ENCODE data around the gene PHTF2. TPM values are rescaled to one million over a fixed set of nuclear protein-coding genes. Genes with fewer than 3 reads are reported as not detected.
"Not testable (repeated sequence)": the region's sequence is repeated elsewhere in the genome, so short reads cannot be mapped to it uniquely, and the experiment has no call there.

PHTF2 gene
- total RNA-seq, 2 experiments from 2014 or later, result 34.9 to 39.1 TPM

DNA sequence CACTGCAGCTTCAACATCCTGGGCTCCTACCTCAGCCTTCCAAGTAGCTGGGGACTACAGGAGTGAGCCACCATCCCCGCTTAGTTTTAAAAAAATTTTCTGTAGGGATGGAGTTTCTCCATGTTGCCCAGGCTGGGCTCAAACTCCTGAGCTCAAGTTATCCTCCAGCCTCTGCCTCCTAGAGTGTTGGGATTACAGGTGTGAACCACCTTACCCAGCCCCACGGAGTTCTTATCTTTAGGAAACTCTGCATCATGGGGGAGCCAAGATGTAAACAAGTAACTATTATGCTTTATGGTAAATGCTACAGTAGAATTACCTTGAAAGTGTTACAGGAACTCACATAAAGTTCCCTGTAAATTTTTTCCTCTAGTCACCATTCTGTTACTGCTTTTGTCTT is 65.3 kb downstream of the PHTF2 start:
- POLR2A ChIA-PET, result no interaction called here
- no peak overlapping the region for H3K27ac Mint-ChIP-seq
- peaks cover 9% of the 10 kb centered on the region for H3K36me3 Mint-ChIP-seq (ENCODE audit: low read depth)

DNA sequence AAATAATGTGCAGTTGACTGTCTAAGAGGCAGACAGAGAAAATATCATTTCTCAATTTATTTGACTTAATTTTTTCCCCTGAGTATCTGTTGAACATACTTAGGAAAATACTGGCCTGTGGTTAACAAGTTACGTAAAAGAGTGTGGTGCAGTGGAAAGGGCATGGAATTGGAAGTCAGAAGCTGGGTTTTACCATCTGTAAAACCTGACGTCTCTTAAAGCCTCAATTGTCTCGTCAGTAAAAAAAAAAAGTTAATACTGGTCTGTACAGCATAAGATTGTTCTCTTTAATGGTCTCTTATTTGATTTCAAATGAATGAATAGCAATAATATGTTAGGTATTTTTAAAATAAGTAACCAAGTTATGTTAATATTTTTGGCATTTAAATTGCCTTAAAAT is 67.8 kb downstream of the PHTF2 start:
- no peaks in the 10 kb centered on the region for H3K4me1 Mint-ChIP-seq (ENCODE audit: low read depth)
- H3K4me3 Mint-ChIP-seq, result no peak overlapping the region
- DNase-seq, result no peak
- ATAC-seq, result no peak
- ChIA-PET POLR2A (interaction anchor here (0.6 kb wide), 1 partner anchor 98 kb away, joined by 9 read pairs; no protein-coding TSS in a partner anchor), CTCF (no interaction called here)
- H3K27ac Mint-ChIP-seq, result no peak overlapping the region
- H3K9me3 Mint-ChIP-seq (ENCODE audit: insufficient read depth), result no peaks in the 10 kb centered on the region
- H3K36me3 Mint-ChIP-seq (ENCODE audit: low read depth), result peaks cover 20% of the 10 kb centered on the region
- no peaks in the 10 kb centered on the region for H3K27me3 Mint-ChIP-seq (ENCODE audit: low read depth)

More for the DNA sequence above, 65.3 kb downstream of the PHTF2 start:
- Mint-ChIP-seq H3K9me3 (ENCODE audit: insufficient read depth) (no peaks in the 10 kb centered on the region), H3K4me1 (ENCODE audit: low read depth) (peaks cover 4% of the 10 kb centered on the region), H3K27me3 (ENCODE audit: low read depth) (no peaks in the 10 kb centered on the region), H3K4me3 (no peak overlapping the region)
- ATAC-seq (no peak), DNase-seq (no peak)
- CTCF ChIA-PET, result no interaction called here

DNA sequence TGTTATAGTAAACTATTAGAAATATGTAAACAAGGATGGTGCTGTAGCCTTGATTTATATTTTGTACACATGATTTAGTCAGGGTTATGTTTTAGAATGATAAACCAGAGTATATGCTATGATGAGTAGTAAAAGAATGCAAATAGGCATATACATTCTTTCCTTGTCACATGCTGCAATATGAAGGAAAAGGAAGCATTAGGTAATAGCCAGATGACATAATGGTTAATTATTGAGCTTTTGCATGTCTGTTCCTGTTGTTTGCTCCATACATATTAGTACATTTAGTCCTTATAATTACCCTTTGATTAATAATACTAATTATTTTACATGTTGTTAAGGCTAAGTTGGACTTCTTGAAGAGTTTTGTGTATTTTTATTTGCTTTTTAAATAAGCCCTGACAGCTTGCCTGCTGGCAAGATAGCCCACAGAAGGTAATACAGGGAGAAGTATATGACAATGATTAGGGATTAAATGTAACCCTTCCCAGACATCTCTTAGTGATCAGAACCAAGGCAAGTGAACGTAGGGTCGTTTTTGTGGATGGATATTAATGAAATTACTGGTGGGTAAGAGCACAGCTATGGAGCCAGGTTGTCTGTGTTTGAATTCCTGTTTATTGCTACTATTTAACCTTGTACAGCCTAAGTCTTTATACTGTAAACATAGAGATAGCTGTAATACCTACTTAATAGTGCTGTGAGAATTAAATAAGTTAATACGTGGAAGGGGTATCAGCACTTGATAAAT is 68.4 kb downstream of the PHTF2 start:
- Mint-ChIP-seq H3K36me3 (ENCODE audit: low read depth) (peaks cover 22% of the 10 kb centered on the region), H3K27me3 (ENCODE audit: low read depth) (no peaks in the 10 kb centered on the region), H3K9me3 (ENCODE audit: insufficient read depth) (no peaks in the 10 kb centered on the region), H3K4me1 (ENCODE audit: low read depth) (no peaks in the 10 kb centered on the region), H3K27ac (no peak overlapping the region), H3K4me3 (no peak overlapping the region)
- ATAC-seq (no peak), DNase-seq (no peak)
- CTCF ChIA-PET, result no interaction called here
- POLR2A ChIA-PET, result interaction anchor here (0.6 kb wide), 1 partner anchor 98 kb away, joined by 9 read pairs; no protein-coding TSS in a partner anchor

- Mint-ChIP-seq H3K9me3 (ENCODE audit: insufficient read depth) (no peaks in the 10 kb centered on the region), H3K27me3 (ENCODE audit: low read depth) (no peaks in the 10 kb centered on the region), H3K36me3 (ENCODE audit: low read depth) (peaks cover 23% of the 10 kb centered on the region), H3K4me3 (no peak overlapping the region), H3K27ac (no peak overlapping the region), H3K4me1 (ENCODE audit: low read depth) (no peaks in the 10 kb centered on the region)
- ChIA-PET POLR2A (no interaction called here), CTCF (no interaction called here)
- DNase-seq, result no peak
- ATAC-seq, result no peak
These were observed 68.9 kb downstream of the PHTF2 start for GRCh38 chr7:77867537-77867865.

GRCh38 chr7:77872256-77872655 is 73.7 kb downstream of the PHTF2 start:
- DNase-seq; H3K9me3 Mint-ChIP-seq (ENCODE audit: insufficient read depth); CTCF ChIA-PET; H3K4me1 Mint-ChIP-seq (ENCODE audit: low read depth); H3K27ac Mint-ChIP-seq; H3K27me3 Mint-ChIP-seq (ENCODE audit: low read depth); H3K4me3 Mint-ChIP-seq; ATAC-seq; POLR2A ChIA-PET: not testable (repeated sequence)
- peaks cover 23% of the 10 kb centered on the region for H3K36me3 Mint-ChIP-seq (ENCODE audit: low read depth)

GRCh38 chr7:77873416-77874327 is 75.1 kb downstream of the PHTF2 start:
- POLR2A ChIA-PET; H3K4me3 Mint-ChIP-seq; H3K4me1 Mint-ChIP-seq (ENCODE audit: low read depth); H3K9me3 Mint-ChIP-seq (ENCODE audit: insufficient read depth); DNase-seq; H3K27me3 Mint-ChIP-seq (ENCODE audit: low read depth); H3K27ac Mint-ChIP-seq; ATAC-seq: not testable (repeated sequence)
- peaks cover 25% of the 10 kb centered on the region for H3K36me3 Mint-ChIP-seq (ENCODE audit: low read depth)
- CTCF ChIA-PET, result interaction anchor here (1.0 kb wide), 1 partner anchor 222 kb away, joined by 3 read pairs; no protein-coding TSS in a partner anchor

- no peaks in the 10 kb centered on the region for H3K4me1 Mint-ChIP-seq (ENCODE audit: low read depth)
- ATAC-seq (no peak), DNase-seq (no peak)
- no peaks in the 10 kb centered on the region for H3K9me3 Mint-ChIP-seq (ENCODE audit: insufficient read depth)
- no peak overlapping the region for H3K4me3 Mint-ChIP-seq
- peaks cover 16% of the 10 kb centered on the region for H3K36me3 Mint-ChIP-seq (ENCODE audit: low read depth)
- H3K27me3 Mint-ChIP-seq (ENCODE audit: low read depth), result no peaks in the 10 kb centered on the region
- POLR2A ChIA-PET, result no interaction called here
- CTCF ChIA-PET, result no interaction called here
- no peak overlapping the region for H3K27ac Mint-ChIP-seq
These were observed 79.2 kb downstream of the PHTF2 start for GRCh38 chr7:77877791-77878190.

- H3K36me3 Mint-ChIP-seq (ENCODE audit: low read depth), result peaks cover 16% of the 10 kb centered on the region
- ATAC-seq, result no peak
These were observed 79.9 kb downstream of the PHTF2 start for GRCh38 chr7:77878500-77878899.

GRCh38 chr7:77879272-77879671 is 80.7 kb downstream of the PHTF2 start:
- ATAC-seq, result no peak
- no peaks in the 10 kb centered on the region for H3K9me3 Mint-ChIP-seq (ENCODE audit: insufficient read depth)
- no peaks in the 10 kb centered on the region for H3K4me1 Mint-ChIP-seq (ENCODE audit: low read depth)
- no peak overlapping the region for H3K4me3 Mint-ChIP-seq
- no peaks in the 10 kb centered on the region for H3K27me3 Mint-ChIP-seq (ENCODE audit: low read depth)
- DNase-seq, result no peak
- POLR2A ChIA-PET, result no interaction called here
- CTCF ChIA-PET, result no interaction called here
- H3K27ac Mint-ChIP-seq, result no peak overlapping the region
- peaks cover 16% of the 10 kb centered on the region for H3K36me3 Mint-ChIP-seq (ENCODE audit: low read depth)

More at GRCh38 chr7:77878500-77878899, 79.9 kb downstream of the PHTF2 start:
- DNase-seq, result no peak
- no peak overlapping the region for H3K4me3 Mint-ChIP-seq
- H3K27me3 Mint-ChIP-seq (ENCODE audit: low read depth), result no peaks in the 10 kb centered on the region
- POLR2A ChIA-PET, result no interaction called here
- H3K9me3 Mint-ChIP-seq (ENCODE audit: insufficient read depth), result no peaks in the 10 kb centered on the region
- H3K4me1 Mint-ChIP-seq (ENCODE audit: low read depth), result no peaks in the 10 kb centered on the region
- H3K27ac Mint-ChIP-seq, result no peak overlapping the region
- CTCF ChIA-PET, result no interaction called here

DNA sequence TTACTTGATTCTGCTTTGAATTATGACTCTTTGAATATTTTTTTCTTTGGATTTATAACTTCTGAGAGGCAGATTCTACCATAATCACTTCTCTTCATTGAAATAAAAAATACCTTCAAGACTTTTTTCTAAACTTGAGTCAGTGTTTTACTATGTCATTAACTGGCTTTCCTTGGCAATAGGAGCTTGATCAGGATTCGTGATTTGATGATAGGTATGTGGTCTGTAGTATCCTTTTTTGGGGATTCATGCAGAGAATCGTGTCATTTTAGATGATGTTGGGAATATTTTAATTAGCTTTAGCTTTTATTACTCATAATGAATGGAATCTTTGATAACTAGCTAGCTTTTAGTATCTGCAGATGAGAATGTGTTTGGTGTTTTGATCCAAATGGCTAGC is 83.3 kb downstream of the PHTF2 start:
- Mint-ChIP-seq H3K9me3 (ENCODE audit: insufficient read depth) (no peaks in the 10 kb centered on the region), H3K27me3 (ENCODE audit: low read depth) (no peaks in the 10 kb centered on the region), H3K27ac (no peak overlapping the region), H3K4me3 (no peak overlapping the region), H3K4me1 (ENCODE audit: low read depth) (no peaks in the 10 kb centered on the region), H3K36me3 (ENCODE audit: low read depth) (peaks cover 16% of the 10 kb centered on the region)
- ChIA-PET CTCF (interaction anchor here (1.3 kb wide), 1 partner anchor 230 kb away, joined by 4 read pairs; no protein-coding TSS in a partner anchor), POLR2A (no interaction called here)
- ATAC-seq (no peak), DNase-seq (no peak)

- Mint-ChIP-seq H3K36me3 (ENCODE audit: low read depth) (peaks cover 17% of the 10 kb centered on the region), H3K4me1 (ENCODE audit: low read depth) (no peaks in the 10 kb centered on the region), H3K27ac (no peak overlapping the region), H3K4me3 (no peak overlapping the region), H3K9me3 (ENCODE audit: insufficient read depth) (no peaks in the 10 kb centered on the region), H3K27me3 (ENCODE audit: low read depth) (no peaks in the 10 kb centered on the region)
- DNase-seq (no peak), ATAC-seq (no peak)
- POLR2A ChIA-PET, result no interaction called here
- CTCF ChIA-PET, result no interaction called here
These were observed 86.6 kb downstream of the PHTF2 start for GRCh38 chr7:77885155-77885554.

DNA sequence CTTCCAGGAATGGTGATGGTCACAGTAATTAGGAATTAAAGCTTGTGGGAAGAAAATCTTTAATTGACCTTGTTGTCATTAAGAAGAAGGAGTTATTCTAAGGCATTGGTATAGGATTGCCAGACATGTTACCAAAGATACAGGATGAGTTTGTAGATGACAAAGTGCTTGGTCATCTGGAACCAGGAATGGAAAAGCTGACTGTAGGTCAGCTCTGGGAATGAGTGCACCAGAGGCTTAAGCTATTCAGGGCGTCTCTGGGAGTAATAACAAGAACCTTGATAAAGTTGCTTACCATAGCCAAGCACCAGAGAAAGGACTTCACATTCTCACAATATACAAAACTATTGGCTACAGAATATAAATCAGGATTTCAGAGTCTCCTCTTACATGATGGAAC is 89.0 kb downstream of the PHTF2 start:
- peaks cover 10% of the 10 kb centered on the region for H3K36me3 Mint-ChIP-seq (ENCODE audit: low read depth)
- H3K27me3 Mint-ChIP-seq (ENCODE audit: low read depth), result no peaks in the 10 kb centered on the region
- no peaks in the 10 kb centered on the region for H3K4me1 Mint-ChIP-seq (ENCODE audit: low read depth)
- no peak overlapping the region for H3K27ac Mint-ChIP-seq
- ChIA-PET POLR2A (no interaction called here), CTCF (no interaction called here)
- ATAC-seq (no peak), DNase-seq (no peak)
- no peak overlapping the region for H3K4me3 Mint-ChIP-seq
- no peaks in the 10 kb centered on the region for H3K9me3 Mint-ChIP-seq (ENCODE audit: insufficient read depth)
